Smooth muscle cell (in vitro differentiated cells): ENCODE data around the gene ST3GAL3. TPM values are rescaled to one million over a fixed set of nuclear protein-coding genes. Genes with fewer than 3 reads are reported as not detected.

Experiments used
- DNase-seq: peaks from one replicate; lab custom pipeline; 2025; ENCODE audit not compliant: unreplicated experiment; lab: John Stamatoyannopoulos, UW
- H2AFZ ChIP-seq: fragments of 200-600 bp; sonication (generic); 2 replicates; pipeline ENCODE4 v1.6.0; 2016; ENCODE audit warnings: antibody characterized with exemption, low read depth, mild to moderate bottlenecking
- H3F3A ChIP-seq: fragments of 200-600 bp; sonication (generic); 2 replicates; pipeline ENCODE4 v1.6.0; 2017; ENCODE audit warnings: antibody characterized with exemption, low read depth
- H3K27ac ChIP-seq: fragments of 200-600 bp; sonication (generic); 2 replicates; pipeline ENCODE4 v1.5.1; 2016; ENCODE audit warnings: low read depth, mild to moderate bottlenecking
- H3K27me3 ChIP-seq: fragments of 200-600 bp; sonication (generic); 2 replicates; pipeline ENCODE4 v1.6.1; 2016; ENCODE audit warnings: low read depth, mild to moderate bottlenecking
- H3K36me3 ChIP-seq: fragments of 200-600 bp; sonication (generic); 2 replicates; pipeline ENCODE4 v1.5.1; 2016; ENCODE audit warnings: low read depth
- H3K4me1 ChIP-seq: fragments of 200-600 bp; sonication (generic); 2 replicates; pipeline ENCODE4 v1.5.1; 2016; ENCODE audit warnings: low read depth
- H3K4me2 ChIP-seq: fragments of 200-600 bp; sonication (generic); 2 replicates; pipeline ENCODE4 v1.6.0; 2016; ENCODE audit warnings: mild to moderate bottlenecking
- H3K4me3 ChIP-seq: fragments of 200-600 bp; sonication (generic); 2 replicates; pipeline ENCODE4 v1.5.1; 2016; ENCODE audit warnings: mild to moderate bottlenecking
- H3K79me2 ChIP-seq: fragments of 200-600 bp; sonication (generic); 2 replicates; pipeline ENCODE4 v1.6.0; 2016; ENCODE audit warnings: low read depth, mild to moderate bottlenecking
- H3K9ac ChIP-seq: fragments of 200-600 bp; sonication (generic); 2 replicates; pipeline ENCODE4 v1.6.0; 2016; ENCODE audit warnings: low read depth
- H3K9me3 ChIP-seq: fragments of 200-600 bp; sonication (generic); replicated peaks from 2 replicates; pipeline ENCODE4 v1.5.1; 2016; ENCODE audit warnings: low read depth
- H4K20me1 ChIP-seq: fragments of 200-600 bp; sonication (generic); 2 replicates; pipeline ENCODE4 v1.6.0; 2016; ENCODE audit warnings: low read depth
- WGBS: methylation state at CpG from one replicate; pipeline ENCODE4 v1.1.7; 2016; ENCODE audit warnings: low lambda C conversion rate; 5-methylcytosine and 5-hydroxymethylcytosine counted together
- polyA plus RNA-seq: library from polyadenylated mRNA; unstranded; fragments of >200 nt; fragmentation: Nextera tagmentation; extraction: Ambion mirVana; gene quantifications from 2 replicates; pipeline ENCODE4 v1.2.1, GENCODE V29; 2016
- total RNA-seq: library from RNA; depleted of rRNA; stranded (reverse); fragments of >200 nt; gene quantifications from 2 replicates; pipeline ENCODE4 v1.2.3, GENCODE V29; 2014
- TF ChIP-seq, protein P1 (sequence below): fragments of 200-600 bp; sonication (generic); IDR thresholded peaks from 2 replicates; pipeline ENCODE4 v1.5.1; 2017; ENCODE audit warnings: borderline replicate concordance, mild to moderate bottlenecking, antibody characterized with exemption; ENCODE audit not compliant: insufficient read depth, poor library complexity, severe bottlenecking

ST3GAL3 gene
- total and polyA plus RNA-seq, 2 experiments from 2014 or later: 16.0 to 16.6 TPM

DNA sequence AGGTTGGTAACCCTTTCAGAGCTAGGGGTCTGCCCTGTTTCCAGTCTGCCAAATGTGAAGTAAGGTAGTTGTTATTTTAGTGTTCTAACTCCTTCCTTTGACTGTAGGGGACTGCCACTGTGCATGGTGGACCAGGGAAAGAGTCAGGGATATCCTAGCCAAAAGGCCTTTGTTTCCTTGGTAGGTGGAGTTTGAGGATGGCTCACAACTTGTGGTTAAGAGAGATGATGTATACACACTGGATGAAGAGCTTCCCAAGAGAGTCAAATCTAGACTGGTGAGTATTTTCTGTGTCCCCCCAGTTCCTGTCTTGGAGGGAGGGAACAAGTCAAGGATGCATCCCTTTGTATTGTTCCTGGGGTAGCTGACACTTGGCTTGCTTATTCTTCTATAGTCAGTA is 3.5 kb upstream of the ST3GAL3 start:
- Histone ChIP-seq H2AFZ (no peak overlapping the region), H3K27ac (no peak overlapping the region), H3K36me3 (peaks cover 11% of the 10 kb centered on the region), H3K27me3 (no peaks in the 10 kb centered on the region), H3F3A (peaks cover 11% of the 10 kb centered on the region), H3K79me2 (peaks cover 10% of the 10 kb centered on the region), H4K20me1 (peaks cover 9% of the 10 kb centered on the region), H3K9ac (no peak overlapping the region), H3K4me1 (peaks cover 16% of the 10 kb centered on the region), H3K9me3 (no peaks in the 10 kb centered on the region), H3K4me3 (no peak overlapping the region), H3K4me2 (no peak overlapping the region)
- no peak for DNase-seq
- TF ChIP-seq, protein P1, sequence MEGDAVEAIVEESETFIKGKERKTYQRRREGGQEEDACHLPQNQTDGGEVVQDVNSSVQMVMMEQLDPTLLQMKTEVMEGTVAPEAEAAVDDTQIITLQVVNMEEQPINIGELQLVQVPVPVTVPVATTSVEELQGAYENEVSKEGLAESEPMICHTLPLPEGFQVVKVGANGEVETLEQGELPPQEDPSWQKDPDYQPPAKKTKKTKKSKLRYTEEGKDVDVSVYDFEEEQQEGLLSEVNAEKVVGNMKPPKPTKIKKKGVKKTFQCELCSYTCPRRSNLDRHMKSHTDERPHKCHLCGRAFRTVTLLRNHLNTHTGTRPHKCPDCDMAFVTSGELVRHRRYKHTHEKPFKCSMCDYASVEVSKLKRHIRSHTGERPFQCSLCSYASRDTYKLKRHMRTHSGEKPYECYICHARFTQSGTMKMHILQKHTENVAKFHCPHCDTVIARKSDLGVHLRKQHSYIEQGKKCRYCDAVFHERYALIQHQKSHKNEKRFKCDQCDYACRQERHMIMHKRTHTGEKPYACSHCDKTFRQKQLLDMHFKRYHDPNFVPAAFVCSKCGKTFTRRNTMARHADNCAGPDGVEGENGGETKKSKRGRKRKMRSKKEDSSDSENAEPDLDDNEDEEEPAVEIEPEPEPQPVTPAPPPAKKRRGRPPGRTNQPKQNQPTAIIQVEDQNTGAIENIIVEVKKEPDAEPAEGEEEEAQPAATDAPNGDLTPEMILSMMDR: no peak

DNA sequence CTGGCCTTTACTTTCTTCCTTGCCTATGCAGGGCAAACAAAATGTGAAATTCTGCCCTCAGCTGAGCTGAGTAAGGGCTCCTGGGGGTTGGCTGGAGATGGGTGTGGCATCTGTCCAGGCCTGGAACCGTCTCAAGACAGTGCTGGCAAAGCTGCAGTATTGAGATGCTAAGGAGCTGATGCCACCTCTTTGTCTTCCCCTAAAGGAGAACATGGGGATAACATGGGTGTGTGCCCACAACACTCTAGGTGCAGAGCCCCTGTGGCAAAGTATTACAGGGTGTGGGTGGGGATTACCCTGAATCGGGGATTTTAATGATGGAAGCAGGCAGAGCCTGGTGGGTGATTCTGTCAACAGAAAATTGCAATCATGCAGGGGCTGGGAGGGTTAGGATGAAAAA is 2.5 kb upstream of the ST3GAL3 start:
- H3F3A ChIP-seq: peaks cover 11% of the 10 kb centered on the region
- no peak overlapping the region for H3K4me3 ChIP-seq
- H2AFZ ChIP-seq: no peak overlapping the region
- H3K9ac ChIP-seq: no peak overlapping the region
- no peaks in the 10 kb centered on the region for H3K27me3 ChIP-seq
- peaks cover 9% of the 10 kb centered on the region for H4K20me1 ChIP-seq
- H3K4me2 ChIP-seq: no peak overlapping the region
- peaks cover 11% of the 10 kb centered on the region for H3K36me3 ChIP-seq
- 78% methylated on average over 2 of the region's 2 CpGs for WGBS
- no peak for DNase-seq
- H3K4me1 ChIP-seq: peaks cover 19% of the 10 kb centered on the region
- H3K9me3 ChIP-seq: no peaks in the 10 kb centered on the region
- TF ChIP-seq, protein P1: no peak
- H3K27ac ChIP-seq: no peak overlapping the region
- peaks cover 14% of the 10 kb centered on the region for H3K79me2 ChIP-seq

DNA sequence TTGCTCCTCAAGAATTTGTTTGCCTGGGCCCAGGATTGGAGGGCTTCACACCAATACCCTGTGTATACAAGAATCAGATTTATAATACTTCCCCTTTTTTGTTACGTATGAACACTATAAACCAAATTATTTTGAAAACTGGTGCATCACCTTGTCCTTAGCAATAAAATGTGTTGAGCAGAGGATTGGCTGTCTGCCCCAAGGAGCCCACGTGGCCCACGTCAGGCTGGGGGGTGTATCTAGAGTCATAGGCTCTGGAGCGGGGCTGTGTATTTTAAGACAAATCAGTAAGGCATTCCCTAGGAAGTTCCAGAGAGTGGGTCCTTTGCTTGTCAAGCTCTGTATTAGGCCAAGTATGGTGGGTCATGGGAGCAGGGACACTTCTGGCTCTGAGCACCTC is 2.0 kb upstream of the ST3GAL3 start:
- Histone ChIP-seq H3K27ac (no peak overlapping the region), H3K4me2 (no peak overlapping the region), H3K4me1 (peaks cover 19% of the 10 kb centered on the region), H3K9ac (no peak overlapping the region), H3K36me3 (peaks cover 11% of the 10 kb centered on the region), H3K4me3 (no peak overlapping the region), H4K20me1 (peaks cover 9% of the 10 kb centered on the region), H2AFZ (no peak overlapping the region), H3K79me2 (peaks cover 14% of the 10 kb centered on the region), H3K27me3 (no peaks in the 10 kb centered on the region), H3F3A (peaks cover 11% of the 10 kb centered on the region), H3K9me3 (no peaks in the 10 kb centered on the region)
- DNase-seq: no peak
- 97% methylated on average over 4 of the region's 4 CpGs for WGBS
- TF ChIP-seq, protein P1: no peak

DNA sequence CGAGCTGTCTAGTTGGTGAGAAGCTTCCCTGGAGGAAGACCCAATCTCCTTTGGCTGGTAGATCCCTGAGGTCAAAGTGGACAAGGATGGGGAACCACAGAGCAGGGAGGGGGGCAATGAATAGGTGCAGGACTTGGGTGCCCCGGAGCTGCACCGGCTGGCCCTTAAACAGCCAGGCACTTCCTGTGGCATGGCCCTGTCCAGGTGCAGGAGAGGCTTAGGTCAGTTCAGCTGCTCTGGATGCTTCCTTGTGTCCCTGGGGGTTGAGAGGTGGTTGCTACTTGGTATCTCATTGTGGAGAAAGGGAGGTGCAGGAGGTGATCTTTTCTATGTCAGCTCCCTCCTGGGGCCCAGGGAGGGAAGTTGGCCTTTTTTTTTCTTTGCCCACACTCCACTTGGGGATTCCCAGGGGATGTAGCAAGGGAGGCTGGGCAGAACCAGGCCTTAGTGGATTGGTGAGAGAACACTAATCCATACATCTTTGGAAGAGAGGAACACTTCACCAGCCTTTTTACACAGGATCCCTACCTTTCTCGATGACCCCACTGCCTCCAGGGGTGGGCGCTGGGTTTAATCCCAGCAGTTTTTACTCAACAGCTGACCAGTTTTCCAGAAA is 1.2 kb upstream of the ST3GAL3 start:
- H3K79me2 ChIP-seq: peaks cover 14% of the 10 kb centered on the region
- peaks cover 9% of the 10 kb centered on the region for H4K20me1 ChIP-seq
- 72% methylated on average over 5 of the region's 5 CpGs for WGBS
- H3K27me3 ChIP-seq: no peaks in the 10 kb centered on the region
- peak overlapping the region; percentile 92 for H3K4me2 ChIP-seq
- H3K9ac ChIP-seq: peak overlapping the region; percentile 36
- H3K4me3 ChIP-seq: peak overlapping the region; percentile 88
- no peak for DNase-seq
- peaks cover 18% of the 10 kb centered on the region for H3F3A ChIP-seq
- H3K36me3 ChIP-seq: peaks cover 10% of the 10 kb centered on the region
- H2AFZ ChIP-seq: no peak overlapping the region
- H3K27ac ChIP-seq: peak overlapping the region; percentile 42
- no peaks in the 10 kb centered on the region for H3K9me3 ChIP-seq
- peaks cover 19% of the 10 kb centered on the region for H3K4me1 ChIP-seq
- TF ChIP-seq, protein P1: no peak
